ENCODE results near the gene MTMR2. TPM values are rescaled to one million over a fixed set of nuclear protein-coding genes. Genes with fewer than 3 reads are reported as not detected.
"Not testable (repeated sequence)": the region's sequence is repeated elsewhere in the genome, so short reads cannot be mapped to it uniquely, and the experiment has no call there.

Gene MTMR2
- total RNA-seq, 1 donor from 2014 or later: 24.1 TPM

- intact Hi-C loops (cut with micrococcal nuclease): no loop called here
Measured at GRCh38 chr11:95888439-95888838, 35.5 kb downstream of the MTMR2 start.

GRCh38 chr11:95886462-95886861 lies 37.4 kb downstream of the MTMR2 start:
- intact Hi-C loops (cut with micrococcal nuclease): no loop called here

DNA sequence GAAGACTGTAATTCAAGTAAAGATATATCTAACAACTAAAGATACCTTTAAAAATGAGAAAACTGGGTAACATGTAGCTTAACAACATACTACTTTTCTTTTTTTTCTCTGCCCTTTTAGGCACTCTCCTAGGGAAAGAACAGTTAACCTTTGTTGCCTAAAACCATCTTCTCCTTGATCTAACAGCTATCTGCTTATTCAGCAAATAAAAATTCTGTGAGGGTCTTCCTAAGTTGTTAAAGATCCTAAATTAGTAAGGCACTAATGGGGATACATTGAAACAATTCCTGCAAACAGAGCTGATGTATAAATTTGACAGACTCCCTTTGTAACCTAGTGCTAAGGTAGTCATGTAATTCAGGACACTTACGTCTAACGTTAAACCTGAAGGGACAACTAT lies 39.1 kb downstream of the MTMR2 start:
- intact Hi-C loops (cut with micrococcal nuclease): no loop called here

DNA sequence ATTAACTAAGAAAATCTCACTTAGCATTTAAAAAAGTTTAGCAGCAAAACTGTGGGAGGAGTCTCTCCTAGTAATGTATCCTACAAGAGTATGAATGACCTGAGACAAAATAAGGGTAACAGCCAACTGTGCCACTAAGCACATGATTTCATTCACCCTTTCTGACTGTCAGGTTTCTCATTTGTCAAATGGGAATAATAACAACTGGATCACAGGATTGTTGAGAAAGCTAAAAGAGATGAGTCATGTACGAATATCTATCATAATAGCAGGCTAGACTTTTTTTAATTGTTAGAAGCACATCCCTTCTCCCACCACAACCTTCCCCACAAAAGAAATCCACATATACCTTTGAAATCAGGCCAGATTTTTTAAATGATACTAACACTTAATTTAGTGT lies 39.5 kb downstream of the MTMR2 start:
- intact Hi-C loops (cut with micrococcal nuclease): no loop called here

- intact Hi-C loops (cut with micrococcal nuclease): no loop called here
Measured at GRCh38 chr11:95883381-95883780, 40.5 kb downstream of the MTMR2 start.

- intact Hi-C loops (cut with micrococcal nuclease): no loop called here
Measured at GRCh38 chr11:95877291-95877690, 46.6 kb downstream of the MTMR2 start.

GRCh38 chr11:95870877-95871276 lies 53.0 kb downstream of the MTMR2 start:
- intact Hi-C loops (cut with micrococcal nuclease): not testable (repeated sequence)

DNA sequence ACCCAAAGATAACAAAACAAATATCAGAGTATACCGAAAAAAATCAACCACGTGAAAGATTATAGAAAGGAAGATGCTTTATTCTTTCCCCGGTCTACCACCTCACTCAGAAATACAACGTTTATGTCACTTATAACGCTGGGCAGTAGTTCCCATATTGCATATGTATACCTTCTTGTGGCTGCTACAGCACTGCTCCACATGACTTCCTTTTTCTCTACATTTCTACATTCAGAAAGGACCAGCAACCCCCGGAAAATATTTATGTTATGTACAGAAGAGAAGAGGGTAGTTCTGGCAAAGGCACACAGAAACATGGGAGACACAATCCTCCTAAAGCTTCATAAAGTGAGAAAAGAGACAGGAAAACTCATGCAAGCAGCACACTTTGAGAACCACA lies 56.8 kb downstream of the MTMR2 start:
- intact Hi-C loops (cut with micrococcal nuclease): no loop called here

- intact Hi-C loops (cut with micrococcal nuclease): no loop called here
Measured at GRCh38 chr11:95863486-95864140, 60.3 kb downstream of the MTMR2 start.

GRCh38 chr11:95860024-95860423 lies 63.9 kb downstream of the MTMR2 start:
- intact Hi-C loops (cut with micrococcal nuclease): not testable (repeated sequence)

- intact Hi-C loops (cut with micrococcal nuclease): not testable (repeated sequence)
Measured at GRCh38 chr11:95854362-95854761, 69.5 kb downstream of the MTMR2 start.

DNA sequence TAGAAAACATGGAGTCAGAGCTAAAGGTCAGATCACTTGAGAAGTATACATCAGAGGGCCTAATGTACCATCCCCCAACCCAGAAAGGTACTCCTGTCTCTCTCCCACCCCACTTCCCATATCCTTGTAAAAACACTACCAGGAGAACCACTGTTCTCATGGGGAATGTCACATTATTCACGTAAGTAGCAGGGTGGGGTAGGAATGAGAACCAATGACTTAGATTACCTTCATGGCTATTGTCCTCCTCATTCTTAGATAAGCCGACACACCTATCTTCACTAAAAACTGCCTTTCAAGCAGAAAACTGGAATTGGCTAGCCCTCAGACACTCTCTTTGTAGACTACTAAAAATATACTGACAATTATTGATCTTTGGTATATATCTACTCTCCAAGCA lies 70.0 kb downstream of the MTMR2 start:
- intact Hi-C loops (cut with micrococcal nuclease): no loop called here

DNA sequence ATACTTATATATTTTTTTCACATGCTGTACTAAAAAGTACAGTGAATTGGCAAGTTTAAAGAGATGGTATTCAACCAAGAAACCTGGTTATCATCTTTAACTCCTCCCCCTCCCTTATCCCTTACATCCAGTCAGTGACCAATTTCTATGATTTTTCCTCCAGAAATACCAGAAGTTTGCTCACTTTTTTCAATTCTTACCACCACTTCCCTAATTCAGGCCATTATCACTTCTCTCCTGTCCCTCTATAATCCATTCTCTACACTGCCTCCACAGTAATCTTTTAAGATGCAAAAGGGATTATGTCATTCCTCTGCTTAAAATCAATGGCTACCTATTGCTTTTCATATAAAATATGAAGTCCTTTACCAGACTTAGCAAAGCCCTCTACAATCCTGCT lies 70.8 kb downstream of the MTMR2 start:
- intact Hi-C loops (cut with micrococcal nuclease): no loop called here

DNA sequence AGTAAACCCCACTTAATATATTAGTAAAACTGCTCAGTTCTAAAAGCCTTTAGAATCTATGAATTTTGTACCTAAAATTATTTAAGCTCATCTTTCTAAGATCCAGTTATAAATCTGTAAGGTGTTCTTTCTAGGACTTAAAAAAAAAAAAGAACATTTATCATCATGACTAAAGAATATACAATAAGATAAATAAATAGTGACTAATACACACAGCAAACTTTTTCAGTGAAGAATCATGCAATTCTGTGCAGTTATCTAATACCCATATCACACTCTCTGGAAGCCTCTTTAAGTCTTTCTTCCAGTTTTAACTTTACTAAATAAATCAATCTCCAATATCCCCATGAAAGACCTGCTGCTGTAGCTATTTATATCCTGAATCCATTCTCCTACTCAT lies 73.8 kb downstream of the MTMR2 start:
- intact Hi-C loops (cut with micrococcal nuclease): no loop called here

DNA sequence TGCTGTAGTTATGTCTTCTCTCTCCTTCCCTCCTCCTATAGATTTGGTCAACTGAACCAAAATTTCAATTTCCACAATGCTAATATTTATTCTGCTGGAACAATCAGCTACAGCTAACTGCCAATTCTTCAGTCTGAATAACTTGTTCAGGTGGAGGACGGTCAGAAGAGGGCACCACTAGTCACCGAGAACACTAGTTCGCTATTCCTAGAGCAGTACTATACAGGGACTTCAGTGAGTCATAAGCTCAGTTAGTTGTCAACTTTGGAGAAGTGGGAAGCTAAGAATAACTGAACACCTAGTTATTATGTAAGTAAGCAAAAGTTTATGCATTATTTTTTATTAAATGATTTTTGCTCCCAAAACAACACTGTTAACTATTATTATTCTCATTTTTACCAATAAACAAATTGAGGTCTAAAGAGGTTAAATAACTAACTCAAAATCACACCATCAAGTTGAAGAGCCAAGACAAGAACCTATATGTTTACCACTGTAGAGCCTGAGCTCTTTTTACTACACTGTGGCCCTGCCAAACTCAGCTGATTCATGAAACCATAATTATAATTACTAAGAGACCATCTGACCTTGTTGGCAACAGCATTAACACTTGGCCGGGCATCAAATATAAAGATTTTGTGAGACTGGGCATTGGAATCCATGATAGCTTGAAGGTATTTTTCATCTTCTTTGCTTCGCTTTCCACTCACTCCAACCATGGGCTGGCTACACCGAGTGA lies 74.7 kb downstream of the MTMR2 start:
- intact Hi-C loops (cut with micrococcal nuclease): loop anchor here (1.0 to 5.0 kb wide), 2 partner anchors 78 to 544 kb away; no protein-coding TSS in a partner anchor

GRCh38 chr11:95845167-95845566 lies 78.7 kb downstream of the MTMR2 start:
- intact Hi-C loops (cut with micrococcal nuclease): loop anchor here (5.0 kb wide), 1 partner anchor 82 kb away; no protein-coding TSS in a partner anchor

DNA sequence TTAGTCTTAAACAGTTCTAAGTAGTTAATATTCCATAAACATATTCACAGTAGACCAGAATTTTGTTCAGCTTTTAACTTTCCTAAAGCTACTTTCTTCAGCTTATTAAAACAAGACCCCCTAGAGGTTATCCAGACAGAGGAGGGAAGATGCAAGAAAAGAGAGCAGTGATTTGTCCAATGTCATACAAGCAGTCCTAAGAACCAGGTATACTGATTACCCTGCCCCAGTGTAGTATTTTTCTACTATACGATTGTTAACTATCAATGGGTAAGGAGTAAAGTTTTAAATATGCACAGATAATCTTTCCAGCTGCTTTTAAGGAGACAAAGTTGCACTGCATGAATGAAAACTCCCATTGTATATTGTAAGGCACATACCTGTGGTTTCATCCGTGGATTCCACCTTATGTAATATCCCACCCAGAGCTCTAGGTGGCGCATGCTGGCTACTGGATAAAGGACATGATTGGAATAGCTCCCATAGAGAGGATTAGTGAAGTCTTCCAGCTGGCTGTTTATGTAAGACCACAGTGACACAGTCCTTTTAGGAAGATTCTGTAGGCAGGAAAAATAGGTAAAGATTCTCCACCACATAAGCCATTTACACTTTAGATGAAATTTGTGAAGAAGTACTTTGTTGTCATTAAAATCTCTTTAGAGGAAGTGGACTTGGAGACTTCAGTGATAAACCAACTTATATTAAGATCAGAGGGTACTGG lies 88.0 kb downstream of the MTMR2 start:
- intact Hi-C loops (cut with micrococcal nuclease): loop anchor here (1.0 kb wide), 9 partner anchors 132 to 685 kb away; partner anchors contain the start of gene MAML2

DNA sequence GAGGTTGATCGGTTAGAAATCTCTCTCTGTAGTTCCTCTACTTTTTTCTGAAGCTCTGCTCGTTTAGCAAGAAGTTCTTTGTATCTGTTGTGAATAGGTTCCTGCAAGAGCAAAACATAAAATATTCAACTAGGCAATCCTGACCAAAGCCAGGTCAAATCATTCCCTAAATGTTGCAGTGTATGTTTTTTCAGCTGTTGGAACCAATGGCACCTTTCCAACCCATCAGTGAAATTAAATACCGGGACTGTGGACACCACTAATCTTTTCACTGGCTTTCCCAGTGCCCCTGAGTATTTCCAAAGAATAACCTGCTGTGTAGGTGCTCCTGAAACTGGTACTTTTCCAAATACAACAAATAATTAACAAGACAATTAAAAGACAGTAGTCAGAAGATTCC lies 88.6 kb downstream of the MTMR2 start:
- intact Hi-C loops (cut with micrococcal nuclease): no loop called here

GRCh38 chr11:95833378-95833777 lies 90.5 kb downstream of the MTMR2 start:
- intact Hi-C loops (cut with micrococcal nuclease): no loop called here

DNA sequence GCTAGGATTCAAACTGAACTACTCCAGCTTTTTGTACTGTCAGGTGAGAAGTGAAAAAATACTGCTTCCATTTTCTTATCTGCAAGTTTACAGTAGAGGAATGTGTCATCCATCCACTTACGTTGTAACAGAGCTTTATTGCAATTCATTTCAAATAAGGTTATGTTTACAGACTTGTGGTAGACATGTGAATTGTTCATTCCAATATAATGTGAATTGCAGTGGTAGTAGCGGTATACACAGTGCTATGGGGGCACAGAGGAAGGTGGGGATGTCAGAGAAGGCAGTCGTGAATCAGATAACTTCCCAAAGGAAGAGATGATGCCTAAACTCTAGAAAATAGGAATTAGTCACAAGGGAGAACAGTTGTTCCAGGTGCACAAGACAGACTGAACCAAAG lies 91.1 kb downstream of the MTMR2 start:
- intact Hi-C loops (cut with micrococcal nuclease): no loop called here

DNA sequence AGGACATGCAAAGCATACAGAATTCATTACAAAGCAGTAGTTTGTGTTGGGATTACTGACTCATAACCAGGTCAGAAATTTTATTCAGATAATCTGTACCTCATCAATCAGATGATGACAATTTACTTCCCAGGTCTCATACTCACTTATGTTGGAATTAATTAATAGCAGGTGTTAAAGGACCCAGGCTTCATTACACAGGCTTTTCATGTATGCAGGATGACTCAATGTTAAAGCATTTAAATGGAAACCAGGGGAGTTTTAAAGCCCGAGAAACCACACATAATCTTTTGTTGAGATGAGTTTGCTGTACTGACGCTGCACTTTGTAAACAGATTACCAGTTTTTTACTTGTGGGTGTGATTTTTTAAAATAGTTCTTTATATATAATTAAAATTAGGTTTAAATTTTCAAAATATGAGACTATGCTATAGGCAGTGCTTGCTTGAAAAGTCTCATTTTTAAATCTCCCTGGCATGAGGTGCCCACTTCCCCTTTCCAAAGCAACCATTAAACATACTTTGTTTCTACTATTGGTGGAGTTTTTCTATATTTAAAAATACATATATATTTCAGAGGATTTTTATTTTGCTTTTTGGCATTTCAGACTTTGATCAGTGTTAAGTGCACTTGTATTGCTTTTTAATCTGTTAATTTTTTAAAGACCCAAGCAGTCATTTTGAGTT lies 92.6 kb downstream of the MTMR2 start:
- intact Hi-C loops (cut with micrococcal nuclease): no loop called here
